Uterus (tissue), 4 donors: ENCODE measurements around the gene MPP1. TPM values are rescaled to one million over a fixed set of nuclear protein-coding genes. Genes with fewer than 3 reads are reported as not detected.

Source experiments
- DNase-seq, 2 donors: peaks; one replicate each; pipeline ENCODE4 v3.0.0-alpha.2; 2019 to 2020
- H3K27ac ChIP-seq, 2 donors: fragments of 200-600 bp; sonication (generic); 1 replicate in 1 of 2; 2 replicates in 1 of 2; pipeline ENCODE4 v1.5.1; 2016 to 2018
- H3K27me3 ChIP-seq, 2 donors: fragments of 200-600 bp; sonication (generic); one replicate each; pipeline ENCODE4 v1.5.1; 2018 to 2019; ENCODE audit warnings: control low read depth in 1 of 2
- H3K36me3 ChIP-seq, 2 donors: fragments of 200-600 bp; sonication (generic); one replicate each; pipeline ENCODE4 v1.5.1; 2019; ENCODE audit warnings: control low read depth in 1 of 2
- H3K4me1 ChIP-seq, 2 donors: fragments of 200-600 bp; sonication (generic); one replicate each; pipeline ENCODE4 v1.5.1; 2018 to 2019; ENCODE audit warnings: control low read depth in 1 of 2
- H3K4me3 ChIP-seq, 2 donors: fragments of 200-600 bp; sonication (generic); 1 replicate in 1 of 2; 2 replicates in 1 of 2; pipeline ENCODE4 v1.5.1; 2018 to 2019; ENCODE audit warnings: mild to moderate bottlenecking in 1 of 2
- H3K9me3 ChIP-seq, 2 donors: fragments of 200-600 bp; sonication (generic); one replicate each; pipeline ENCODE4 v1.5.1; 2019; ENCODE audit warnings: control low read depth in 1 of 2
- CTCF ChIP-seq, 4 experiments: fragments of 200-600 bp in 2 of 4; fragments of 450-650 bp in 2 of 4; sonication (generic) in 2 of 4; IDR thresholded peaks; one replicate each; pipeline ENCODE4 v1.5.1; 2016 to 2019; ENCODE audit warnings: antibody characterized with exemption in 4 of 4, mild to moderate bottlenecking in 2 of 4, moderate library complexity in 1 of 4
- POLR2A ChIP-seq, 2 donors: fragments of 450-650 bp; IDR thresholded peaks; one replicate each; pipeline ENCODE4 v1.6.1; 2016; ENCODE audit warnings: antibody characterized with exemption in 2 of 2, mild to moderate bottlenecking in 1 of 2, moderate library complexity in 1 of 2
- intact Hi-C: fragments of 100-400 bp; cut with DNase I; formaldehyde crosslinking; loops from one replicate; pipeline ENCODE4 v1.15.1; 2023; ENCODE audit warnings: low total_unique reads
- total RNA-seq, 4 donors: library from RNA; depleted of rRNA in 3 of 4; stranded (reverse); fragments of >200 nt in 3 of 4; gene quantifications; one replicate each; pipeline versions ENCODE4 v1.1.0 to v1.2.4, GENCODE V29; 2014 to 2023
- donor health status: DM: yes; HTN: yes; CAD: no.

Gene MPP1
- total RNA-seq, 4 donors from 2014 or later, result 8.5 to 31.0 (median 20.4) TPM

- H3K4me1 ChIP-seq, result no peaks in the 10 kb centered on the region
- no peak overlapping the region for H3K27ac ChIP-seq
- intact Hi-C loops, result no loop called here
- no peak for TF ChIP-seq POLR2A (IDR thresholded peaks at IDR 0.05)
- TF ChIP-seq CTCF (IDR thresholded peaks at IDR 0.05), result no peak
- no peaks in the 10 kb centered on the region for H3K36me3 ChIP-seq
- H3K4me3 ChIP-seq, result no peak overlapping the region
- DNase-seq, result peak in 1 of 2 donors; percentile 28
- no peaks in the 10 kb centered on the region for H3K9me3 ChIP-seq
- no peaks in the 10 kb centered on the region for H3K27me3 ChIP-seq
Measured at GRCh38 chrX:154799556-154800348, 5.5 kb downstream of the MPP1 start.

- no peak for TF ChIP-seq CTCF (IDR thresholded peaks at IDR 0.05)
- no peak for TF ChIP-seq POLR2A (IDR thresholded peaks at IDR 0.05)
- no peaks in the 10 kb centered on the region for H3K4me1 ChIP-seq
- no peak for DNase-seq
- H3K27me3 ChIP-seq, result no peaks in the 10 kb centered on the region
- intact Hi-C loops, result no loop called here
- no peak overlapping the region for H3K27ac ChIP-seq
- H3K36me3 ChIP-seq, result no peaks in the 10 kb centered on the region
- no peak overlapping the region for H3K4me3 ChIP-seq
- no peaks in the 10 kb centered on the region for H3K9me3 ChIP-seq
Measured at GRCh38 chrX:154797006-154797405, 8.3 kb downstream of the MPP1 start.

GRCh38 chrX:154795016-154795415 lies 10.3 kb downstream of the MPP1 start:
- Histone ChIP-seq H3K27ac (no peak overlapping the region), H3K9me3 (no peaks in the 10 kb centered on the region), H3K4me1 (no peaks in the 10 kb centered on the region), H3K27me3 (no peaks in the 10 kb centered on the region), H3K4me3 (no peak overlapping the region), H3K36me3 (no peaks in the 10 kb centered on the region)
- DNase-seq, result no peak
- intact Hi-C loops, result no loop called here
- TF ChIP-seq CTCF (IDR thresholded peaks at IDR 0.05) (no peak), POLR2A (IDR thresholded peaks at IDR 0.05) (no peak)

- intact Hi-C loops, result no loop called here
- no peaks in the 10 kb centered on the region for H3K9me3 ChIP-seq
- no peak overlapping the region for H3K4me3 ChIP-seq
- H3K4me1 ChIP-seq, result no peaks in the 10 kb centered on the region
- TF ChIP-seq CTCF (IDR thresholded peaks at IDR 0.05) (no peak), POLR2A (IDR thresholded peaks at IDR 0.05) (no peak)
- no peaks in the 10 kb centered on the region for H3K36me3 ChIP-seq
- no peaks in the 10 kb centered on the region for H3K27me3 ChIP-seq
- no peak overlapping the region for H3K27ac ChIP-seq
- DNase-seq, result no peak
Measured at GRCh38 chrX:154793084-154793795, 12.0 kb downstream of the MPP1 start.

- DNase-seq, result no peak
- no peaks in the 10 kb centered on the region for H3K4me1 ChIP-seq
- H3K36me3 ChIP-seq, result no peaks in the 10 kb centered on the region
- intact Hi-C loops, result no loop called here
- H3K9me3 ChIP-seq, result no peaks in the 10 kb centered on the region
- H3K27me3 ChIP-seq, result no peaks in the 10 kb centered on the region
- H3K4me3 ChIP-seq, result no peak overlapping the region
- no peak overlapping the region for H3K27ac ChIP-seq
- no peak for TF ChIP-seq CTCF (IDR thresholded peaks at IDR 0.05)
Measured at GRCh38 chrX:154791939-154792338, 13.3 kb downstream of the MPP1 start.
